ENCODE results near the gene TRAF5.
A peak's percentile ranks its signal among the peaks of the same experiment; 100 is the strongest.

Gene TRAF5

DNA sequence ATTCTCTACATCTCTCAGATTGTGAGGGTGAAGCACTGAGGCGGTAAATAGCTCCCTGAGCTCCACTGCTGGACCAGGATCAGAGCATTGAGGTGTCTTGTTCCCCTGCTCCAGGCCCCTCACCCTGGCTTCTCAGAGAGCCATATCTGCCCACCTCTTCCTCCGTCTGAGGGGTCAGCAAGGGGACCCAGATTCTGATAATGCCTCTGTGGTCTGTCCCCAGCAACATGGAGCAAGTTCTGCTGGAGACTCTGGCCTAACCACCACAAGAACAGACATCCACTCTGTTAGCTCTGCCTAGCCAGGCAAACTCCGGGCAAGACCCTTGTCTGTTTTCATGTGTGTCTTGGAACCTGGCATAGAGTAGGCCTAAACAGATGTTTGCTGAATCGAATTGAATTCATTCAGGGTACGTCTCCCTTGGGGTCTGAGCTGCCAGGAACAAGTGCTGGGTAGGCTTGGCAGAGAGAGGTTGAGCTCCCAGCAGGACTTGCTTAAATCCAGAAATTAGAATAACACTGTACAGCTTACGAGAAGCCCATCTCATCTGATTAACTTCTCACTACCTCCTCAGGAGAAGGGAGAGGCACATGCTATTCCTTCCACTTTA, 2.3 kb downstream of the TRAF5 start:
- DNase-seq, result no peak

GRCh38 chr1:211329764-211330201, 3.1 kb downstream of the TRAF5 start:
- DNase-seq, result no peak

GRCh38 chr1:211330282-211330936, 3.8 kb downstream of the TRAF5 start:
- no peak for DNase-seq

- DNase-seq, result no peak
Measured at GRCh38 chr1:211331011-211331709, 4.5 kb downstream of the TRAF5 start.

GRCh38 chr1:211332036-211332616, 5.5 kb downstream of the TRAF5 start:
- DNase-seq, result no peak

DNA sequence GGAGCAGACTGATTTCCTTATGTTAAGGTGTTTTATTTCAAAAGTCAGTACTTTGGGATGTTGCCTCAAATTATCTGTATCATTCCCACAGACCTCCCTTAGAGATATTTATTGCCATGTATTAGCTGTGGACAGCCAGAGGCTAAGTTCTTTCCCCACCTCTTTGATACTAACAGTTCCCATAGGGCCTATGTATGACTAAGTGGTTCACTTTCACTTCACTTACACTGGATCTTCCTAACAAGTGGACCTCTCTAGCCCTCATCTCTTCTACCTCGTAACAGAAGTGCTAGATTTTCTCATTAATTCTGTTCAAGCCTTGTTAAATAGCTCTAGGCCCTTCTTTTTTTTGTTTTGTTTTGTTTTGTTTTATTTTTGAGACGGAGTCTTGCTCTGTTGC, 6.2 kb downstream of the TRAF5 start:
- no peak for DNase-seq

DNA sequence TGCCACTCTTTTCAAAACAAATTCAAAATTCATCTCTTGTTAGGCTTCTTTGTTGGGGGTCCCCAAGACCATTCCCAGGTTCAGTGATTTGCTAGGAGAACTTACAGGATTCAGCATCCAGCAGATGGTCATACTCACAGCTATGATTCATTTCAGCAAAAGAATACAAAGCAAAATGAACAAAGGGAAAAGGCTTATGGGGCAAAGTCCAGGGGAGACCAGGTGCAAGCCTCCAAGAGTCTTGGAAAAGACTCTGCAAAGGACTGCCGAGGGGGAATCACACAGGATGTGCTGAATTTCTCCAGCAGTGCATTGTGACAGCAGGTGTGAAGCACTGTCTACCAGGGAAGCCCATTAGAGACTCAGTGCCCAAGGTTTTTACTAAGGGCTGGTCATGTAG, 7.3 kb downstream of the TRAF5 start:
- DNase-seq, result no peak

DNA sequence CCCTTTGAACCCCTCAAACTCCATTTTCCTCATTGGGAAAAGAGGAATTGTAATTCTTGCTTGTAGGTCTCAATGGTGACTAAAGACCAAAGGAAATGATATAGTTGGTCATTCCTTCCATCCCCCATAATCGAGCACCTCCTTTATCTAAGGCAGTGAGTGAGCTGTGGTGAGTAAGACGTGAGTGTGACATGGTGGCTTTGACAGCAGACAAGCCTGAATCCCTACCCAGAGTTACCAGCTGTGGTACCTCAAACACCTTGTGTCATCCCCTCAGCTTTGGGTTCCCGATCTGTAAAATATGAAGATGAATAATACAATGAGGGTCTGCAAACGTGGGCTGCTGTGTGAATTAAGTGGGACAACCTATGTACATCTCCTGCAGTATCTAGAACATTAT, 8.4 kb downstream of the TRAF5 start:
- no peak for DNase-seq

- no peak for DNase-seq
Measured at GRCh38 chr1:211335522-211336157, 9.0 kb downstream of the TRAF5 start.

GRCh38 chr1:211336161-211336560, 9.5 kb downstream of the TRAF5 start:
- DNase-seq, result no peak

GRCh38 chr1:211336775-211337174, 10.1 kb downstream of the TRAF5 start:
- no peak for DNase-seq

DNA sequence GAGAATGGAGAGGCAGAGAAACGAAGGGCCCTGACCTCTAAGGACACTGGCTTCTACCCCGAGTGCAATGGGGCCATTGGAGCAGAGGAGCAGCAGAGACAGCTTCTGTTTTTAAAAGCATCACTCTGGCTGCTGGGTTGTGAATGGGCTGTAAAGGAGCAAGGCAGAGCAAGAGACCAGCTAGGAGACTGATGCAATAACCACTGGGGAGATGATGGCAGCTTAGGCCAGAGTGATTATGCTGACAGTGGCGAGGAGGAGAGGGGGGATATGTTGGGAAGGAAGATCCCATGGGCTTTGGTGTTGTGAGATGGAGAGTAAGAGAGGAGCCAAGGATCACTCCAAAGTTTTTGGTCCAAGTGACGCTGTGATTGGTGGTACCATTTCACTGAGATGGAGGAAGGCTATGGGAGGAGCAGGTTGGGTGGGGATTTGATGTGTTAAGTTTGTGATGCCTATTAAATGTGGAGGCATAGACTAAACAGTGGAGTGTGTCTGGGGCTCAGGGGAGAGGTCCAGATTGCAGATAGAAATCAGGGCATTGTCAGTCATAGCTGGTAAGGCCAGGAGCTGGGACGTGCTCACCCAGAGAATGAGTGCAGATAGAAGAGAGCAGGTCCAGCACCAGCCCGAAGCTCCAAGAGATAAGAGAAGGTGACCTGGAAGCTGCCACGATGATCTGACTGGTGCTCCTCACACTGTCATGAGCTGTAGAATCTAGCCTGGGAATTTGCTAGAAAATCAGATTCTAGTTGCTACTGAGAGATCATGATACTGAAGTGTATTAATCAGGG, 11.0 kb downstream of the TRAF5 start:
- DNase-seq, result no peak

GRCh38 chr1:211338224-211338620, 11.6 kb downstream of the TRAF5 start:
- no peak for DNase-seq

GRCh38 chr1:211339631-211340041, 13.0 kb downstream of the TRAF5 start:
- DNase-seq, result peak; percentile 28

- DNase-seq, result no peak
Measured at GRCh38 chr1:211340622-211341507, 14.2 kb downstream of the TRAF5 start.

DNA sequence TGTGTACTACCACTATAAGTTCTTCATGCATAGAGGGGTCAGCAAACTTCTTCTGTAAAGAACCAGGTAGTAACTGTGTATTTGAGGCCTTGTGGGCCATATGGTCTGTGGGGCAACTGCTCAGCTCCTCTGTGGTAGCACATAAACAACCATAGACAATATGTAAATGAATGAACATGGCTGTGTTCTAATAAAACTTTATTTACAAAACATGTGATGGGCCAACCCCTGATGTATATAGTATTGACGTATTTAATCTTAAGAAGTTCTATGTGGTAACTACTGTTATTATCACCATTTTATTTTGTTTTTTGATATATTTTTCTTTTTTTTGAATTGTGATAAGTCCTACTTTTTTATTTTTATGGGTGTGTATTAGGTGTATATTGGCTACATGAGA, 15.4 kb downstream of the TRAF5 start:
- DNase-seq, result no peak

DNA sequence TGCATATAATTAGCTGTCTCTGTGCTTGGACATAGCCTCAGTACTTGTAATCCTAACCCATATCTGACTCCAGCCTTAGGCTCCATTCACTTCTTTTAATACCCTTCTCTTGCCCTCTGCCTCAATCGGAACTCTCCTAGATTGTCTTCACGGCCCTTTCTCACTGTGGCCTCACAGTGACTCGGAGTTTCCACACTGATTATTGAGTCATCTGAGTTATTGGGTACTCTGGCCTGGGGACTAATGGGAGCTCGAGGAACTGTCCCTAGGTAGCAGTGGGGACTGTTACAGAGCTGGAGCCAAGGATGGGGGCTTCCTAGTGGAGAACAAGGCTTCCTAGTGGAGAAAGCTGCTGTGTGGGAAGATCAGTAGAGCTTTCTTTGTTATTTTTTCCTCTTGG, 17.0 kb downstream of the TRAF5 start:
- no peak for DNase-seq

DNA sequence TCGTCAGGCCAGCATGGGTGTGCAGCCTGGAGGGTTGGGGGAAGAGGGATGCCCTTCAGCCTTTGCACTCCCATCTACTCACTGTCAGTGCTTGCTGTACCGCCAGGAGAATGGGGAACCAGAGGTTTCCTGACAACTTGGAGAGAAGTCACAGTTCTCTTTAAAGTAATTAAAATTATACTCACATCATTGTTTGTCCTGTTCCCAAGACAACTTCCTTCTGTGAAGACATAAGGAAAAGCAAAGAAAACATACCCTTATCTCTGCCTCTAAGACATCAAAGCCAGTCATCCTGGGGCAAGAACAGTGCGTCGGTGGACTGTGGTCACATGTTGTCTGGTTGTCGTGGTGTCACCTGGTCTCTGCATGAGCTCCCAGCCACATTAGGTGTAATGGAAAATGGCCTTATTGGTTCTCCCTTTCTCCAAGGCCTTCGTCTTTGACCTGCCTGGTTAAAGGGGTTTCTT, 17.6 kb downstream of the TRAF5 start:
- no peak for DNase-seq

DNA sequence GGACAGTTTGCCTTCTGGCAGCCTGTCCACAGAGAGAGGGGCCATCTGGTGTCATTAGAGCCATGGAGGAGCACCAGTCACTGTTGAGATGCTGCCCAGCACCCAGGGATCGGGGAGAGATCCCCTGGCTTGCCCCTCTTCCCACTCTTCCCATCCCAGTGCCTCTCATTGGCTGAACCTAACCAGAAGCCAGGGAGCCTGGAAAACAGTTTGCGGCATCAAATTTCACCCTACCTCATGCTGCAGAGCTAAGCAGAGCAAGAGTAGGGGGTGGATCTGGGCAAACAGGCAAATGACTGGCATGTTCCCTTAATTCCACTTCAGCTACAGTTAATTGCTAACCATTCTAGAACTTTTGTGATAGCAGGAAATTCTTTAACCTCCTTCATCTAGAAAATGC, 19.1 kb downstream of the TRAF5 start:
- DNase-seq, result no peak

DNA sequence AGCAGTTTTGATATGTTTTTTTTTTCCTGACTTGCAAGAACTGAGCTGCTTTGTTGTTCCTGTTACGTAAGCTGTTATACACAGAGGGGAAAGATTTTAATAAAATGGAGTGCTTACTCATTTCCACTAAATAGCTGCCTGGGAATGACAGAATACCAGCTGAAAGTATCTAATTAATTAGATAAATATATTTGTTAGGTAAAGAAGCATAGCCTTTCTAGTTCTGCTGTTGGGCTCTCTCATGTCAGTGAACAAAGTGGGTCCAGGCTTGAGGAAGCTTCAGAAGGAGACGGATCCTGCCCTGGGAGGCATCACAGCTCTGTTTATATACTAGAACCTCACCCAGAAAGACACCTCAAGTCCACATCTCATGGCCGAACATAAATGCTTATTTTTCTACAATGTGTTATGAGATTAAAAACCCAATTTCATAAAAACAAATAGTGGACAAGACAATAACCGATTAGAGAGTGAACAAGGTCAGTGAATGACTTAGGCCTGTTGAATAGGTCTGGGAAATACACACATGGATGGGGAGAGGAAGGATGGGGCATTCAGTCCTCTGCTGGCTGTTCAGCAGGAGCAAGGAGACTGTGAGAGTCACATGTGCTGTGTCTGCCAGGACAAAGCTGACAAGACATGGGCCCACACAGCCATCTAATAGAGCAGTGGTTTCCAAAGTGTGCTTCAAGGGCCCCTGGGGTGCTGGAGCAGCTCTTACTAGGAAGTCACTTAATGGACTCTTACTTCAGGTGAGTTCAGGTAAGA, 20.6 kb downstream of the TRAF5 start:
- DNase-seq, result no peak

DNA sequence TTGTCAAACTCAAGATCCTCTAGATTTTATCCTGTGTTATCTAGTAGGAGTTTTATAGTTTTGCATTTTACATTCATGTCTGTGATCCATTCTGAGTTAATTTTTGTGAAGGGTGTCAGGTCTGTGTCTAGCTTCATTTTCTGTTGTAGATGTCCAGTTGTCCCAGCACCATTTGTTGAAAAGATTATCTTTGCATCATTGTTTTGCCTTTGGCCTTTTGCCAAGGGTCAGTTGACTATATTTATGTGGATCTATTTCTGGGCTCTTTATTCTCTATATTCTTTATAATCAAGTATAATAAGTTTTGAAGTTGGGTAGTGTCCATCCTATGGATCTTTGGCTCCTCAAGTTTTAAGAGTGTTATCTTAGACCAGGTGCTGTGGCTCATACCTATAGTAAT, 21.9 kb downstream of the TRAF5 start:
- DNase-seq, result no peak

All from femur (tissue), 1 donor.